ENCODE results near the gene DPM2.

Gene DPM2, protein sequence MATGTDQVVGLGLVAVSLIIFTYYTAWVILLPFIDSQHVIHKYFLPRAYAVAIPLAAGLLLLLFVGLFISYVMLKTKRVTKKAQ

DNA sequence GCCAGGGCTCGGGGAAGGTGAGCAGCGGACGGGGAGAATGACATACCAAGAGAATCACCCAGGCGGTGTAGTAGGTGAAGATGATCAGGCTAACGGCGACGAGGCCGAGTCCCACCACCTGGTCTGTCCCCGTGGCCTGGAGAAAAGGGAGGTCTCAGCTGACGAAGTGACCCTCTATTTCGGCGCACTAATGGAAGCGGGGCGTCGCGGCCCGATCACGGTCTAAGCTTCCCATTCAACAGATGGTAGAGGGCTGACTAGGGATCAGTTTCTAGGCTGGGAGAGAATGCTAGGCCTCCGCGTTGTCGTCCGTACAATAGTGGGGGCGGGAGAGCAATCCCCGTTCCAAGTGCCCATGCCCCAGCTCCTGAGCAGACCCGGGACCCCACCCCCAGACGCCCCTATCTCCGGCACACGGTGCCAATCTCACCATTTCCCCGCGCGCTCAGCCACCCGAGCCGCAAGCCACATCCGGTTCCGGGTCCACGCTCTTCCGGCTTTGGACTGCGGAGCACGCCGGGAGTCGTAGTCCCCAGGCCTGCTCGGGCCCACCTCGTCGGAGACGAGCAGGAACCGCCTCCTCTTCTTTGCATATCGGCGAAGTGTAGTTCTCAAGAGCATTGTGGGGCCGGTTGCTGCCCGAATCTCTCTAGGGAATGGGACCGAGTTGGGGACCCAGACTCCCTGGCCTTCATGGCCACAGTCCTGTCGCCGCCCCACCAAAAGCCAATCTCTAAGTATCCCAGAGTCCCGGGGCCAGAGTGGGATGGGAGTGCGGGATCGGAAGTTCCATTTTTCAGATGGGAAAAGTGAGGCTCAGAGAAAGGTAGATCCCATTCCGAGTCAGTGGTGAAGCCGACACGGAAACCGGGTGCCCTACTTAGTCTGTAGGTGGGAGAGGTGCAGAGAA lies at the start of gene DPM2:
DPM2 (minus strand) TSS at position 467 of the 910 bp plus-strand sequence; CDS start at position 433, 34 bp downstream.
- DNase-seq: peak; percentile 84 to 86

DNA sequence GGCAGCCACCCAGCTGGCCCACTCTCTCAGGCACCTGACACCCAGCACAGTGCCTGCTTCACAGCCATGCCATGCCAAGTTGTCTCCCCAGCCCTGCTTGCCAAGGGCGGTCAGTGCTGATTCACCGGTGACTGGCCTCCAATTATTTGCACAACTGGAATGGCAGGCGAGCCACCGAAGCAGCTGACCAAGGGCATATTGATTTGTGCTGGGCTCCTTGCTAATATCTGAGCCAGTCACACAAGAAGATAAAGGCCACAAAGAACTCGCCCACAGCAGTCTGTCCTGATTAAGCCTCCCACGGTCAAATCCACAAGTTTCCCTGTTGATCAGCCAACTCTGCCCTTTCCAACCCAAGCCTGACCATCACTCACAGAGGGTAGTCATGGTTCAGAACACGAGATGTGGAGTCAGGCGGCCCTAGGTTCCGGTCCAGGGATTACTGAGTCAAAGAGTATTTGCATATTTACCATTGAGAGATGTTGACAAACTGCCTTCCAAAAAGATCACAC lies 49.5 kb upstream of the DPM2 start:
- DNase-seq: no peak

DNA sequence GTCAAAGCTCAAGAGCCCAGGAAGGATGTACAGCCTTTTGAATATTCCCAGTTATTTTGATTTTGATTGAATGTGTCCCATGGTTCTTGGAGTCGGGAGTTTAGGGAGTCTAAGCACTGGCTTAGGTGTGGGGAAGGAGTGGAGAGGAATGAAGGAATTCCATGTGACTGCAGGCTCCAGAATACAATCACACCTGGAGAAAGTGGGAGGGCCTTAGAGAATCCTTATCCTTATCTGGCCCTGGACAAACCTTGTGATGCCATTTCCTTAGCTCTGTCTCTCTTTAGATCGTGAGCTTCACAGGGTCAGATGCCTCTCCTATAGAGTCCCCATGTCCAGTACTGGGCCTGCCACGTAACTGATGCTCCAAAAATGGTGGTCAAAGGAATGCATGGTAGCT lies 47.4 kb upstream of the DPM2 start:
- no peak for DNase-seq

DNA sequence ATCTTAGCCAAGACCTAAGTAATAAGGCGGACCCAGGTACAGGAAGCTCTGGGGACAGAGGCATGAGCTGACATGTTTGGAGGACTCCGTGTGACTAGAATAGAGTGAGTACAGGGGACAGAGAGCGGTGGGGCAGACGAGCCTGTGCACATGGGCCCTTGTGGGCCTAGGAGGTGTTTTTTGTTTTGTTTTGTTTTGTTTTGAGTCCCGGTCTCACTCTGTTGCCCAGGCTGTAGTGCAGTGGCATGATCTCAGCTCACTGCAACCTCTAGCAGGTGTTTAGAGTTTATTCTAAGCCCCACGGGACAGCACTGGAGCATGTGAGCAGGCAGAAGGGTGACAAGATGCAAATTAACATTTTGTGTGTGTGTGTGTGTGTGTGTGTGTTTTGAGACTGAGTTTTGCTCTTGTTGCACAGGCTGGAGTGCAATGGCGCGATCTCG lies 46.2 kb upstream of the DPM2 start:
- no peak for DNase-seq

DNA sequence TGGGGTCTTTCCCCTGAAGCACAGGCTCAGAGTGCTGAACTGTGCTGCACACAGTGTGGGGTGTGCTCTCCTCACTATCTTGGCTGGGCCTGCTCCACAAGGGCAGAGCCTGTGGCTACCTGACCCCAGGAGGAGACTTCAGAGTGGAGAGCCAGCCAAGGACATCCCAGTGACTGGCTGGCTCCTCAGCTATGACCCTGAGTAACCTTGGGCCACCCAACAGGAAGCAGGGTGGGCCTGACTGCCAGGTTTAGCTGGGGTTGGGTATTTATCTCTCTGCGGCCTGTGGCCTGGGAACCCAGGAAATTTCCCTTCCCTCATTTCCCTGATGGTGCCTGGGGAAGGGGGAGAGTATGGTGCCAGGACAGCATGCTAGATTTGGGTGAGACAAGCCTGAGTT lies 45.3 kb upstream of the DPM2 start:
- DNase-seq: no peak

DNA sequence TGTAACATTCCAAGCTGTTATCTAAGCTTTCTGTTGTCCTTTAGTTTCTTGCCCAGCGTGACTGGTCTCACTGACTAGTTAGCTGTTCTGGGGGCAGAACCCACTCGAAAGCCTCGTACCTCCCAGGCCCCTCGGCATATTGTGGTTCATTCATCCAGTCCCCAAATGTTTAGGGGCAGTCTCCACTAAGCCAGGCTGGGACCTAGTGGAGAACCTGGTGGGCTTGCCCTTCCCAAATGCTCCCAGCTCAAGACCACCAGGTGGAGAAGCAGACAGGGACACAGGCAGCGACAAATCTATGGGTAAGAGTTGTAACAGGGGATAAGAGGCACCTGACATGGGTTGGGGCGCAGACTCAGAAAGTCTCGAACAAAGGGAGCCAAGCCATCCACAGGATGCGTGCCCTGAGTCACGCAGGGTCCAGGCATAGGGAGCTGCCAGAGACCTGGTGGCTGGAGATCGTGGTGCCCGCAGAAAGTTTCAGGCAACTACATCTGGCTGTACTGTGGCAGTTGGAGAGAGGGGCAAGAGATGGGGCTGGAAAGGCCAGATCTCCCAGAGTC lies 44.0 kb upstream of the DPM2 start:
- DNase-seq: no peak

DNA sequence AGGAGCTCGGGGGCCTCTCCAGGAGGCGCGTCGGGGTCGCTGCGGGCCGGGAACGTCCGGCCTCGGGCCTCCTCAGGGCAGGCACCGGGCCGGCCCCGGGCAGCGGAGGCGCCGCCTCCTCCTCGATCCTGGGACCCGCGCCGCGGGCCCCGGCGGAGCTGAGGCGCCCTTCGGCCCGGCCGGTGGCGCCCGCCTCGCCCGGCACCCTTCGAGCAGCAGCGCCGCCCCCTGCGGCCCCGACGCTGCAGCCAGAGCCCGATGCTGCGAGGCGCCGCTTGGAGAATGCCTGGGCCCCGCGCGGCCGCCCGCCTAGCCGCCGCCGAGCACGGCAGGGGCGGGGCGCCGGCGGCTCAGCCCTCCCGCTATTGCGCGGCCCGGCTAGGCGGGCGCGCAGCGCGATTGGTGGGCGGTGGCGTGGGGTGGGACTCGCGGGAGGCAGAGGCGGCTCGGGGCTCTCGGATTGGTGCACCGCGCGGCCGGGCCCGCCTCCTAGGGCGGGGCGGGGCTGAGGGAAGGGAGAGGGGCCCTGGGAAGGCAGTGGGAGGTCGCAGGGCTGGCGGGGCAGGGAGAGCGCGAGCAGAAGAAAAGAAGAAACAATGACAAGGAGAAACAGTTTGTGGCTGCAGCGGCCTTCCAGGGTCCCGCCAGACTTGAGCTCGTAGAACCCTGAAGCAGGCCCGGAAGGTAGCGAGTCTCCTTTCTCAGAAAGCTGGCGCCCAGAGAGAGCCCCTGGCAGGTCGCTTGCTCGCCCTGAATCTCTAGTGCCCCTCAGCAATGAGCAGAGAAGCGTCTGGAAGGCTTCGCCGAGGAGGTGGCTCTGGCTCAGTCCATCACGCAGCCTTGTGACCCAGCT lies 43.3 kb upstream of the DPM2 start, which contains the start of gene EEIG1:
EEIG1 (minus strand) TSS at position 284 of the 853 bp plus-strand sequence. CDS start 852 bp downstream, outside the sequence.
- DNase-seq: peak; percentile 85 to 89

DNA sequence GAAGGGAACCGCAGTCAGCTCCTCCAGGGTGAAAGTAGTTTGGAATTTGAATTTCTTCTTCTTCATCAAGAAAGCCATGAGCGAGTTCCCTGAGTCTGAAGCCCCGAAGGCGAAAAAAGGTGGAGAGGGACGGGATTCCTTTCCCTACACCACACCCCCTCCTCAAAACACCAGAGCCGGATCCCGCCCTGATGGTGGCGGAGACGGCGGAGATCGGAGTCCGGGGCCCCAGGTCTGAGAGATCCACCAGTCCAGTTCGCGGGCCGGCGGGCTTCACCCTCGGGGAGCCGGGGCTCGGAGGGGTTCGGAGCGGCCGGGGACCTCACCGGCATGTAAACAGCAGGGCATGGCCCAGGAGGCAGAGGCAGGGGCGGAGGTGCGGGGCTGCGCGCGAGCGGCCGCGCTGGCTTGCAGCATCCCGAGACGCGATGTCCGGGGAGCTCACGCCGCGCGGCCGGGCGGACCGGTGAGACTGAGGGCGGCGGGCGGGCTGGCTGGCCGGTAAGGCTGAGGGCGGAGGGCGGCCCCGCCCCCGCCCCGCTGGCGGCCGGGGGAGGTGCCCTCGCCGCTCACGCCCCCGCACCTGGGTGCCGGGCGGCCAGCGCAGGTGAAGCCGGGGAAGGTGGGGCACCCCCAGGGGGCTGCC lies 42.5 kb upstream of the DPM2 start:
- peak in 1 of 2 experiments; percentile 28 for DNase-seq

DNA sequence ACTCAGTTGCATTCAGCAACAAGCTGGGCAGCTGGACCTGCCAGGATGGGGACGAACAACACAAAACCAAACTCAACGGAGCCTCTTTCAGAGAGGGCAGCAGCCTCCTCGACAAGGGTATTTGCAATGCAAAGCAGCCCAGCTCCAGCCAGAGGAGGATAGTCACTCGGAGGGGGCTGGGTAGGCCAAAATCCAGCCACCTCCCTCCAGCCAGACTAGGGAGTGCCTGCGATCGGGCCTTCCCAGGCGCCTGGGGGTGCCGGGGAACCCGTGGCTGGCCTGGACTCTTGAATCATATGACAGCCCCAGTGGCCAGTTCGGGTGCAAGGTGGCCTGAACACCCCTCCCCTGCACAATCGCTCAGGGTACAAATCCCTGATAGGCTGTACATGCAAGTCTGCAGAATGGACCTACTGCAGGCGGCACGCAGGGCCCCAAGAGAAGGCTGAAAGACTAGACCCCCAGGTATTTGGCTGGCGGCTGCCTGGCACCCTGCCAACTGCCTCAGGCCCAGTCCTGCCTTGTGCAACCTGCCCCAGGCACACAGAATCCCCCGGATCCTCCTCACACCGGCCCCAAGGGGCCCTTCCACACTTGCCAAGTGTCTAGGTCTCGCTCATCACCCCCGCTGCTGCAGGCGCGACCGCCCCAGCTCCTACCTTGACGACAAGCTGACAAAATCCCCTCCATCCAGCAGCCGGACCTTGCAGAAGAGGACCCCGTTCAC lies 41.8 kb upstream of the DPM2 start:
- no peak for DNase-seq

DNA sequence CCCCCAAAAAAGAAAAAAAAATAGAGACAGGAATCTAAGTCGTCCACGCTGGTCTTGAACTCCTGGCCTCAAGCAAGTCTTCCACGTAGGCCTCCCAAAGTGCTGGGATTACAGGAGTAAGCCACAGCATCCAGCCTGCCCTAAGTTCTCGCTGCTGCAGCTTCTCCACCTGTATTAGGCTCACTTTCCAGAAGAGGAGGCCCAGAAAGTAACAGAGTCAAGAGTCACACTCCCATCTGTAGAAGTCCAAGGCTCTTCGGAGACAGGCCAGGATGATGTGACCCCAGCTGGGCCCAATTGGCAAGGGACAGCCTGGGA lies 41.3 kb upstream of the DPM2 start:
- DNase-seq: no peak

DNA sequence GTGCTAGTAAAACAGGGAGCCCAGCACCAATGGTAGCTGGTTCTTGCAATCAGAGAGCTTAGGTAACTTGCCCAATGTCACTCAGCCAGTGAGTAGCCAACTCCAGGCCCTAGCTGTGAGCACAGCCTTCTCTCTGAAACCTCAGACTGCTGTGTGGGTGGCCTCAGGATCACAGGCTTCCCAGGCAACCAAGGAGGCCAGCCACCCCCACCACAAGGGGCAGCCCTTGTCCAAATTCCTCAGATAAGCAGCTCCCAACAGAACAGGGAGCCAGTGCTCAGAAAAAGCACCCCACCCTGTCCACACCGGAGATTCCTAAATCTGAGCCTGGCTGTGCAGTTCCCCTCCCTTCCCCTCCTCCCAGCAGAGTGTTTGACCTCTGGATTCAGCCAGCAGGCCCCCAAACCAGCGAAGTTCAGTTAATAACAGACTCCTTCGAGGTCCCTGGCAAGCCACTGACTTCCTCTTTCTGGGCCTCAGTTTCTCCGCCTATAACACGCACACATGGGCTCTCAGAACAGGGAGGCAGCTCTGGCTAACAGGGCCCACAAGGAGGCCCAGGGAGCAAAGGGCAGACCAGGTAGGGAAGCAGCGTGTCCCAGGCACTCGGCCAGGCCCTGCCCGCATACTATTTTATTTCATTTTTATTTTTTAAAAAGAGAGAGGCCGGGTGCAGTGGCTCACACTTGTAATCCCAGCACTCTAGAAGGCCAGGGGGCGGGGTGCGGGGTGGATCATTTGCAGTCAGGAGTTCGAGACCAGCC lies 40.4 kb upstream of the DPM2 start:
- DNase-seq: no peak

DNA sequence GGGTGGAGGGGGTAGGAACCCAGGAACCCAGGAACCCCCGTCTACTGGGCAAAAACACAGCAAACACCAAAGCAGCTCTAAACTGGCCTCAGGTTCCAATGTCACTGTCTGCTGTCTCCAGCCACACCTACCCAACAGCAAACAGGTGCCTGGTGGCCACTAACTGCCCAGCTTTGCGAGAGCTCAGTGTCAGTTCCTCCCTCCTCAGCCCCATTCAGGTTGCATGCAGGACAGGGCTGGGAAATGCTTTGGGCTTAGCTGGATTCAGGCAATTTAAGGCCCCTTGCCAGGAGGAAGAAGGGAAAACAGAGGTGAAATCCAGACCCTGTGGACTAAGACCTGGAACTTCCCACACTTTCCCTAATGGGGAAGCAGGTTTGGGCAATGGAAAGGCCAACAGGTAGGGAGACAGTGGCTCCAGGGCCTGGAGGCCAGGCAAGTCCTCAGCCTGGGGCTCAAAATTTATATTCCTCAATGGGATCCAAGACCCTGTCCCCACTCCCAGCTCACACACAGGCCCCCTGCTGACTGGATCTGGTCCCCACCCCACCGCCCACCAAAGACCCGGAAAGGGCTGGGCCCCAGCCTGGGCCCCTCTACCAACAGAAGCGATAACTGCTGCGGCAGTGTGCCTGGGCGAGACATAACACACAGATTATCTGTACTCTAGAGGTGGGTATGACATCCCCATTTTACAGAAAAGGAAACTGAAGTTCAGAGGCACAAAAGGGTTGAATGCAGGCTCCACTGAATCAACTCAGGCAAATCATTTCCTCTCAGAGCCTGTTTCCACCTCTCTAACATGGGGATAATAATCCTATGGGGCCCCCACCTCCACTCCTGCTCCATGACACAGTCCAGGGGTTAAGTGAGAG lies 39.6 kb upstream of the DPM2 start:
- DNase-seq: no peak

DNA sequence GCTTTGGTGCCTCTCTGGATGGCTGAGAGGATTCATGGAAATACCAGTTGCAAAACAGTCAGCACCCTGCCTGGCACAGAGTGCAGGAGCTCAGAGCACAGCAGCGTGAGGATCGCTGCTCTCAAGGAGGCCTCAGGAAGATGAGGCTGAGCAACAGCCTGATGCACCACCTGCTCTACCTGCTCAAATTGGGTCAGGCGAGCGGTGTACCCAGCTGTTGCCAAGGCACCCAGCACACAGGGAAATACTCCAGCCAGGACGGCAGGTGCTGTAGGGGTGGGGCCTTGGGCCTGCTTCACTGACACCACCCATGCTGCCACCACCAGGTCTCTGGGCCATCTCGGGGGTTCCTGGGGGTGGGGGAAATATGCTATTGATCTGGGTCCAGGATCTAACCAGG lies 38.8 kb upstream of the DPM2 start:
- no peak for DNase-seq

DNA sequence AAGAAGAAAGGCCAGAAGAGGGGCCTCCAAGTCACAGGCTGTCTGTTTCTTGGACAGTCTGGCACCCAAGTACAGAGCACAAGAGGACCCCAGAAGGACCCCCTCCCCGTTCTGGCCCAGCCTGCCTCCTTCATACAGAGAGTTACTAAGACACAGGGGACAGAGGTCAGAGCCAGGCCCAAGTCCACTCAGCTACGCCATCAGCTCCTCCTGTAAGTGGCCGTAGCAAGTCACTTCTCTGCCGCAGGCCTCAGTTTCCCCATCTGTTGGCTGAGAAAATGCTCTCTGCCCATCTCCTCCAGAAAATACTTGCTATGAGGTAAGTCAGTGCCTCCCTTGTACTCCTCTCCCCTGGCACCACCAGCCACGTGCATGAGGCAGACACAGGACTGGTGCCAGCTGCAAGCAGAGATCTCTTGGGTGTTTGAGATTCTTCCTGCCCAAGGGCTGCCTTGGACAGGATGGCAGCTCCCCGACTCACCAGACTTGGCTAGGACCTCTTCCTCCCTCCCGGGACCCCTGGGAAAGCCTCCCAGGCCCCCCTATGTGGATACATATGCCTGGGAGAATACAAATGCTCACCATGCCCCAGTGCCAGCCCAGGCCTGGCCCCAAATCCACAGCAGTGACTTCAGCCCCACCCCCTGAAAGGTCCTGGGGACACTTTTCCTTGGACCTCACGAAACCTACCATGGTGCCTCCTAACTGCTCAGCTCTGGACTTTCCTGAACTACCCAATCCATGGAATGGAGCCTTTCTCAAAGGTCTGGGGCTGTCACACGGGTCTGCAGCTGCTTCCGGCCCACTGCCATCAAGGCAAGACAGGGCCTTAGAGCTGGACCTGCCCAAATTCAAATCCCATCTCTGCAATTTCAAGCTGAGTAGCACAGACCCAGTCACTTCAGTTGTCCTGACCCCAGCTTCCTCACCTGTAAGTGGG lies 38.0 kb upstream of the DPM2 start:
- no peak for DNase-seq

DNA sequence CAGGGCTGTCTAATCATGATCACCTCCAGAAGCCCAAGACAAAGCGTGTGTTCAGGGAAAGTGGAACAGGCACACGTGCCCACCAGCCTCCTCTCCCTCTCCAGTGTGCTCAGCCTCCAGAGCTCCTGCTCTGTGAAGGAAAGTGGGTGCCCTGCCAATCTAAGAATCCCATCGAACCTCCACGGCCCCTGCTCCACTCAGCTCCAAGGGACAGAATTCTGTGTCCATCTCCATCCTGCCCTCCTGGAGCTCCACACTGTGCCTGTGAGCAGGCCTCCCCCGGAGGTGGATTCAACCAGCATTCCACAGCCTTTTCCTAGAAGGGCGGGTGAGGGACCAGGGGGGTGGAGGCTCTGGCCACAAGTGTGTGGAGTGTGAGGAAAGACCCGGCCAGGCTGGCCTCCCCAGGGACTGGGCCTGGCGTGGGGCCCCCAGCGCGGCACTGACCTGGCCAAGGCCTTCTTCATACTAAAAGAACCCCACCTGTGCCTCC lies 37.2 kb upstream of the DPM2 start:
- DNase-seq: no peak

DNA sequence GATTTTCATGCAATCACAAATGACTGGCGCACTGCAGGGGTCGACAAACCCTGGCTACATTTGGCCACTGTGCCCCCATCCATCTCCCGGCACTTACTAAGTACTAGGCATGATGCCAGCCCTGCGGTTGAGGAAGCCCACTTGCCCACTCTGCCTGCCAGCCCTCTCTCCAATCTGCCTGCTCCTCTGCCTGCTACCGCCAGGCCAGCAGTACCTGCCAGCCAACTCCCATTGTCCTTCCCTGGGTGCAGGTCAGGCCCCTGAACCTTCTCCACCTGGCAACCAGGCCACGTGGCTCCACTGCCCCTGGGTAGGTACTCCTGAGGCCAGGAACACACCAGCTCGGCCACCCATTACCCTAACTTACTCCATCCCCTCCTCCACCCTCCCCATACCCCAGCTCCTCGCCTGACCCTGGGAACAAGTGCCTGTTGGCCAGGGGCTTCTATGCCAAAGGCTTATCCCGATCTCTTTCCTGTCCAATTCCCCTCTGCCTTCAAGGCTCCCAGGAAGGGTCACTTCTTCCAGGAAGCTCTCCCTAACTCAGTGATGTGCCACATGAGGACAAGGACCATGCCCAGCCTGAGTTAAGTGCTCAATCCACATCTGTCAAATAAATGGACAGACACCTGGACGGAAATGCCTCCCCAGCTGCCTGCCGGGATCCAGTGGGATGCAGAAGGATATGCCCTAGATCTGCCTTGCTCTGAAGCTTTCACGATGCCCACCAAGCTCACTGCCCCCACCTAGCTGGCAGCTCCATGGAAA lies 36.5 kb upstream of the DPM2 start:
- no peak for DNase-seq

DNA sequence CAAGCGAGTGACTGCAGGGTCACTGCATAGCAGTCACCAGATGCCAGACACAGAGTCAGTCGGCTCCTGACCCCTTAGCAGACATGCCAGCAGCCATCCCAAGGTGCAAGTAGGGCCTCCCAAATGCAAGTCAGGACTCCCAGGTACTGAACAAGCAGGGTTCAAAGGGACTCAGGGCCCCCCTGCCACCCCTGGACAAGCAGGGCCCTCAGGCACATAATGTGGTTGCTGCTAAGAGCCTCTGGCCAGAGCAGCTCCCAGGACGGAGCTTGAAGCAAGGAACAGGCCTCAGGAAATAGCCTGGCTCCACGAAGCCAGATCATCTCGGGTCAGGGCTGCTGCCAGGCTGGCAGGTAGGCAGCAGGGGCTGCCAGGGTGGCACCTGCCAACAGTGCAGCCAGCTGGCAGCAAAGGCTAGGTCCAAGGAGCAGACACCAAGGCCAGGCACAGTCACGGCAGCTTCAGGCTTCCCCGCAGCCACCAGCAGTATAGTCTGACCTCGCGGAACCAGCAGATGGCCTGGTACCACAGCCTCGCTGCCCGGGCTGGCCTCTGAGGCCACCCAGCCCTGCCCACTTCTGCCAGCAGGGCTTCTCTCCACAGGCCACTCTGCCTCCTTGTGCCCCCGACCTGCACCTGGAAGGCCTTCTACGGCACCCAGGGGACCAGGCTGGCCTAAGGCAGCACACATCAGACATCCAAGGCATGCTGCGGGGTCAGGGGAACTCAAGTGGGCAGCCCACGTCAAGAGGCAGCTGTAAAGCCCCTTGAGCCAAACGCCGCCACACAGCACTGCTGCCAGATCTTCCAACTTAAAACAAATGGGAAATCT lies 35.7 kb upstream of the DPM2 start:
- no peak for DNase-seq
